Neural crest cell (in vitro differentiated cells): ENCODE results near the gene RNF11. TPM values are rescaled to one million over a fixed set of nuclear protein-coding genes. Genes with fewer than 3 reads are reported as not detected.

Source experiments
- DNase-seq: peaks from one replicate; pipeline ENCODE4 v3.0.0; 2021; ENCODE audit warnings: low read depth, mixed read lengths, low spot score
- H3K27ac Mint-ChIP-seq: one replicate; pipeline ENCODE4 v1.8.0; 2021; ENCODE audit warnings: mild to moderate bottlenecking, mixed read lengths; ENCODE audit not compliant: unreplicated experiment
- H3K27me3 Mint-ChIP-seq: 2 replicates; pipeline ENCODE4 v1.8.0; 2021; ENCODE audit warnings: low read depth, mild to moderate bottlenecking, mixed read lengths
- H3K36me3 Mint-ChIP-seq: 2 replicates; pipeline ENCODE4 v1.8.0; 2021; ENCODE audit warnings: low read depth, mild to moderate bottlenecking, mixed read lengths
- H3K4me1 Mint-ChIP-seq: 2 replicates; pipeline ENCODE4 v1.8.0; 2021; ENCODE audit warnings: mixed read lengths
- H3K4me3 Mint-ChIP-seq: one replicate; pipeline ENCODE4 v1.8.0; 2021; ENCODE audit warnings: mild to moderate bottlenecking, mixed read lengths
- H3K9me3 Mint-ChIP-seq: 2 replicates; pipeline ENCODE4 v1.8.0; 2021; ENCODE audit warnings: mixed read lengths
- total RNA-seq: library from RNA; stranded (reverse); gene quantifications from 2 replicates; pipeline ENCODE4 v1.2.1, GENCODE V29; 2021
- TF ChIP-seq, protein P1 (sequence below): fragments of 200-600 bp; sonication (generic); conservative IDR thresholded peaks from 2 replicates; pipeline ENCODE4 v1.5.0; 2021; ENCODE audit warnings: antibody characterized with exemption, mild to moderate bottlenecking

The RNF11 gene
- total RNA-seq, 1 donor from 2014 or later = 45.2 TPM

DNA sequence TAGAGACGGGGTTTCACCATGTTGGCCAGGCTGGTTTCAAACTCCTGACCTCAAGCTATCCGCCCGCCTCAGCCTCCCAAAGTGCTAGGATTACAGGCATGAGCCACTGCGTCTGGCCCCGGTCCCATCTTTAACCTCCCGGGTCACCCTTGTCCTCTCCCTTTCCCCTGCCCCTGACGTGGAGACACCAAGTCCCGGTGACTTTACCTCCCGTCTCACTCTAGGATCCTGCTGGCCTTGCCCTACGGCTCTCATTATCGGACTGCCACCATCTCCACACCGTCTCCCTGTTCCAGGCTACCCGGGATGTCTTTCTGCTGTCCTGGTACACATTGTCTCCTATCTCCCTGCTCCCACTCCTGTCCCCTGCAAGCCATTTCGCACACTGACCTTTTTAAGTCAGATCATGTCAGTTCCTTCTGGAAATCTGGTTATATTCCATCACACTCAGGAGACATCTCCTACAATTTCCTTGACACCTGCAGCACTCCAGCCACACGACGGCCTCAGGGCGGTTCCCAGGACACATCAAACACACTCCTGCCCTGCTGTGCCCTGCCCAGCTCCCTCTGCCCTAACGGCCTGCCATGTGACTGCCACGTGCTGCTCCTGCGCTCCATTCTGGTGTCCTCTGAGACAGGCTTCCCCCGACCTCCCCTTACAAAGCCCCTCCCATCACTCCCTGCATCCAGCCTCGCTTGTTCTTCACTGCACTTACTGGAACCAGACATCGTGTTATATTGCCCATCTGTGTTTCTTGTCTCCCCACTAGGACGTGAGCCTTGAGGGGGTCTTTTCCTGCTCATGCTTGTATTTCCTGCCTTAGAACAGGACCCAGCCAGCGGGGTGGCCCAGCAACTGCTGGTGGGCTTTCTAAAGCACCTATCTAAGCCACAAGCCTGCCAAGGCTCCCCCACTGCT is 61.6 kb downstream of the RNF11 start:
- Mint-ChIP-seq H3K36me3 (no peaks in the 10 kb centered on the region), H3K4me1 (peaks cover 9% of the 10 kb centered on the region), H3K9me3 (no peaks in the 10 kb centered on the region), H3K4me3 (no peak overlapping the region), H3K27ac (peak overlapping the region; percentile 81), H3K27me3 (no peaks in the 10 kb centered on the region)
- DNase-seq = no peak
- TF ChIP-seq, protein P1, sequence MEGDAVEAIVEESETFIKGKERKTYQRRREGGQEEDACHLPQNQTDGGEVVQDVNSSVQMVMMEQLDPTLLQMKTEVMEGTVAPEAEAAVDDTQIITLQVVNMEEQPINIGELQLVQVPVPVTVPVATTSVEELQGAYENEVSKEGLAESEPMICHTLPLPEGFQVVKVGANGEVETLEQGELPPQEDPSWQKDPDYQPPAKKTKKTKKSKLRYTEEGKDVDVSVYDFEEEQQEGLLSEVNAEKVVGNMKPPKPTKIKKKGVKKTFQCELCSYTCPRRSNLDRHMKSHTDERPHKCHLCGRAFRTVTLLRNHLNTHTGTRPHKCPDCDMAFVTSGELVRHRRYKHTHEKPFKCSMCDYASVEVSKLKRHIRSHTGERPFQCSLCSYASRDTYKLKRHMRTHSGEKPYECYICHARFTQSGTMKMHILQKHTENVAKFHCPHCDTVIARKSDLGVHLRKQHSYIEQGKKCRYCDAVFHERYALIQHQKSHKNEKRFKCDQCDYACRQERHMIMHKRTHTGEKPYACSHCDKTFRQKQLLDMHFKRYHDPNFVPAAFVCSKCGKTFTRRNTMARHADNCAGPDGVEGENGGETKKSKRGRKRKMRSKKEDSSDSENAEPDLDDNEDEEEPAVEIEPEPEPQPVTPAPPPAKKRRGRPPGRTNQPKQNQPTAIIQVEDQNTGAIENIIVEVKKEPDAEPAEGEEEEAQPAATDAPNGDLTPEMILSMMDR = no peak

DNA sequence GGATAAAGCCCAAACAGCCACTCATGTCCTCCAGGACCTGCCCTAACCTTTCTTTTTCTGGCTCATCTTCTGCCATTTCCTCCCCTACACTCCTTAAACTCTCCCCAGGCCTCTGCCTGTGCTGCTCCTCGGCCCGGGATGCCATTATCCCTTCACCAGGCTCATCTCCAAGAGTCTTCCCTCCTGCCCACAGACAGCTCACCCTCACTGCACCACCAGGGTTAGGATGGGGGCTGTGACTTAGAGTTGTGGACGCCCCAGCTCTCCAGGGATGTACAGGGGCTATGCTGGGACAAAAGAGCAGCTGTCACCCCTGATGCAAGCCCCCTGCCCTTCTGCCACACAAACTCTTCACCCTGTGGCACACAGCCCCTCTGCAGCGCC is 62.2 kb downstream of the RNF11 start:
- no peak overlapping the region for H3K4me3 Mint-ChIP-seq
- H3K9me3 Mint-ChIP-seq = no peaks in the 10 kb centered on the region
- DNase-seq = no peak
- TF ChIP-seq, protein P1 = no peak
- peaks cover 9% of the 10 kb centered on the region for H3K4me1 Mint-ChIP-seq
- no peak overlapping the region for H3K27ac Mint-ChIP-seq
- no peaks in the 10 kb centered on the region for H3K36me3 Mint-ChIP-seq
- H3K27me3 Mint-ChIP-seq = no peaks in the 10 kb centered on the region

DNA sequence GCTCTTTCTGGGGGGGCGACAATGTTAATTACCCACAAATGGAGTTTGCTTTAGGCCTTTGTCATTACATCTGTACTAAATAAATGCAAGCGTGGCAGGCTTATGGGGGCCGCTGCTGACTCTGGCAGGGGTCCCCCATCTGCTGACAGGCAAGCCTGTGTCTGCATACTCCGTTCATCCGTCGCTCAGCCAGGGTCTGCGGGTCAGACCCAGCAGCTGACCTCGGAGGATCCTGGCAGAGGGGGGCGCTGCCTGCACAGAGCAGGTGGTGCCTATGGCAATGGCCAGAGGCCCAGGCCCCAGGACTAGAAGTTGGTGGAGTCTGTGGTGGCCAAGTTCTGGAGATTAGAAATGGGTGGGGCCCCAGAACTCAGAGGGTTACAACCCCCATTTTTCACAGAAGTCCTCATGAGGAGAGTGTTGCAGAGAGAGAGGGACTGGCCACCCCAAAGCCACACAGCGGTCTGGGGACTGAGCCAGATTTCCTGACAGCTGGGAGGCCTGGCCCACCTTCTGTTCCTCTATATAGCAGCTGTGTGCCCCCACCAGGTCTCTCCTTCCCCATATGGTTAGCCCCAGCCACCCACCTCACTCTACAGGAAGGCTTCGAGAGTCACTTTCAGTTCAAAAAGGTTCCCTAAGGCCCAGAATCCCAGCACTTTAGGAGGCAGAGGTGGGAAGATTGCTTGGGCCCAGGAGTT is 63.3 kb downstream of the RNF11 start:
- DNase-seq = no peak
- H3K4me3 Mint-ChIP-seq = no peak overlapping the region
- no peaks in the 10 kb centered on the region for H3K36me3 Mint-ChIP-seq
- TF ChIP-seq, protein P1 = no peak
- H3K27ac Mint-ChIP-seq = no peak overlapping the region
- H3K27me3 Mint-ChIP-seq = no peaks in the 10 kb centered on the region
- H3K4me1 Mint-ChIP-seq = peaks cover 9% of the 10 kb centered on the region
- H3K9me3 Mint-ChIP-seq = no peaks in the 10 kb centered on the region

DNA sequence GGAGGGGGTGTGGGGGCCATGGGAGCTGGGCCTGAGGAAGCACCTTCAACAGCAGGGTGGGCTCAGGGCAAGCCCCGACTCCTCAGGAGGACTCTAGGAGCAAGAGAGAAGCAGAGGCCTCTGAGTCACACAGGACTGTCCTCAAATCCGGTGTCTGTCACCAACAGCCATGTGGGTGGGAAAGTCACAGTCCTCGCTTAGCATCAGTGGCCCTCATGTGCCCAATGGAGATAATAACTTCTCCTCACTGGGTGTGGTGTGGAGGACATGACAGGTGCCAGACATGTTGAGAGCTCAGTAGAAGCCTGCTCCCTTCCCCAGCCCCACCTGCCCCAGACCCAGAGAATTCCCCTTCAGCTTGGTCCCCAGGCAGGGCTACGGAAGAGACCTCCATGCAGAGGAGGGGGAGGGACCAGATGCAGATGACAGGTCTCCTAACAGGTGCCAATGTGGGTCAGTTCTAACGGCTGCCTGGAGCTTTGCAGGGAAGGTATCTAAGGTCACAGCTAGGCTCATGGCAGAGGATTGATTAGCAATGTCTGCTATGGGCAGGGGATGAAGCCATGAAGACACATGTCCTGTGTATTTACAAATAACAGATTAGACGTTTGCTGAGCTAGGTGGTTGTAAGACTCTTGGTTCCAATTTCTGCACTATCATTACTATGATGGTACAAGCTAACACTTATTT is 64.1 kb downstream of the RNF11 start:
- no peak for DNase-seq
- Mint-ChIP-seq H3K27me3 (no peaks in the 10 kb centered on the region), H3K36me3 (no peaks in the 10 kb centered on the region), H3K4me1 (peaks cover 9% of the 10 kb centered on the region), H3K9me3 (no peaks in the 10 kb centered on the region), H3K4me3 (no peak overlapping the region), H3K27ac (no peak overlapping the region)
- TF ChIP-seq, protein P1 = no peak

DNA sequence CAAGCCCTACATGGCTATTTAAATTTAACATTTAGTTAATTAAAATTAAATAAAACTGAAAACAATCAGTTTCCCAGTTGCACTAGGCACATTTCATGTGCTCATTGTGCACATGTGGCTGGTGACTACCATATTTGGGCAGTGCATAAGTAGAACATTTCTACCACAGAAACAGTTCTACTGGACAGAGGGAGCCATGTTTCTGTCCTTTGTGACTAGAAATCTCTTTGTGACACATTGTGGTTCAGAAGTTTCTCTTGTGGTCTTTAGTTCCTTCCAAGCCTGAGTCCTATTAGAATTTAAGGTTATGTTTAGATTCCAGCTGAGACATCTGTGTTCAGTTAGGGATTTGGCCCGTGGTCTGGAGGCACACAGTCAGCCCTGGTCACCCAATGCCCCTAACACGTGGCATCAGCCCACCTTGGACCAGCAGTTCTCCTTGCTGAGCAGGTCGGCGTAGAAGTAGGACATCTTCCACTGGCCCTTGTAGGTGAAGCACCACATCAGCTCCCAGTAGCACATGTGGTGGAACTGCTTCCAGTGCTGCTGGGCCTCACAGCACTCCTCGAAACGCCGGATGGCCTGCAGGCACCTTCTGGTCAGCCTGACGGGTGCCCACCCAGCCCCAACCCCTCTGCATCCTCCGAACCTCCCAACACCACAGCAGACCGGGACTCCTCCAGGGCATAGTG is 65.2 kb downstream of the RNF11 start:
- Mint-ChIP-seq H3K36me3 (no peaks in the 10 kb centered on the region), H3K4me1 (peaks cover 9% of the 10 kb centered on the region), H3K9me3 (no peaks in the 10 kb centered on the region), H3K27me3 (no peaks in the 10 kb centered on the region), H3K27ac (no peak overlapping the region), H3K4me3 (no peak overlapping the region)
- TF ChIP-seq, protein P1 = no peak
- no peak for DNase-seq
